Hepatocyte (in vitro differentiated cells): Measurements from ENCODE around the gene NELFCD.

ENCODE experiments used
- CTCF ChIP-seq: fragments of 200-600 bp; sonication (generic); IDR thresholded peaks from 2 replicates; pipeline ENCODE4 v1.5.1; 2016; ENCODE audit warnings: antibody characterized with exemption, mild to moderate bottlenecking; ENCODE audit not compliant: poor library complexity
- EZH2 ChIP-seq: fragments of 200-600 bp; sonication (generic); IDR thresholded peaks from 2 replicates; pipeline ENCODE4 v1.6.1; 2016; ENCODE audit warnings: antibody characterized with exemption, mild to moderate bottlenecking, borderline replicate concordance
- EZH2phosphoT487 ChIP-seq: fragments of 200-600 bp; sonication (generic); IDR thresholded peaks from one replicate; pipeline ENCODE4 v1.6.1; 2018; ENCODE audit warnings: antibody characterized with exemption, mild to moderate bottlenecking, low read depth, moderate library complexity; ENCODE audit not compliant: unreplicated experiment, severe bottlenecking

- TF ChIP-seq CTCF (no peak), EZH2phosphoT487 (no peak), EZH2 (no peak)
Observed at GRCh38 chr20:58967652-58968429, 13.2 kb upstream of the NELFCD start.
